CD14-positive monocyte (primary cell): Measurements from ENCODE around the gene DNA2. TPM values are rescaled to one million over a fixed set of nuclear protein-coding genes. Genes with fewer than 3 reads are reported as not detected.

ENCODE experiments used
- DNase-seq, 3 donors: peaks; one replicate each; pipeline ENCODE4 v3.0.0-alpha.2; 2011 to 2022
- H2AFZ ChIP-seq: 2 replicates; pipeline ENCODE4 v1.6.0; 2012; ENCODE audit warnings: mild to moderate bottlenecking, low read depth, low read length, inconsistent platforms; ENCODE audit not compliant: insufficient read depth, poor library complexity, severe bottlenecking
- H3K27ac ChIP-seq, 2 donors: 1 replicate in 1 of 2; 2 replicates in 1 of 2; pipeline ENCODE4 v1.5.1; 2012 to 2013; ENCODE audit warnings: low read length in 2 of 2, control low read depth in 1 of 2, inconsistent platforms in 1 of 2, low read depth in 1 of 2, mild to moderate bottlenecking in 1 of 2
- H3K27me3 ChIP-seq, 2 donors: one replicate each; pipeline versions ENCODE4 v1.6.0 to v1.6.1; 2011 to 2013; ENCODE audit warnings: low read length in 2 of 2; ENCODE audit not compliant: control insufficient read depth in 2 of 2, insufficient read depth in 2 of 2
- H3K36me3 ChIP-seq, 2 donors: replicated peaks in 1 of 2; 1 replicate in 1 of 2; 2 replicates in 1 of 2; pipeline versions ENCODE4 v1.5.1 to v1.6.1; 2012 to 2013; ENCODE audit warnings: low read length in 2 of 2, control low read depth in 1 of 2, inconsistent platforms in 1 of 2, mild to moderate bottlenecking in 1 of 2; ENCODE audit not compliant: insufficient read depth in 2 of 2, control insufficient read depth in 1 of 2
- H3K4me1 ChIP-seq, 2 donors: 1 replicate in 1 of 2; 2 replicates in 1 of 2; pipeline versions ENCODE4 v1.5.1 to v1.6.1; 2012 to 2013; ENCODE audit warnings: low read length in 2 of 2, control low read depth in 1 of 2, inconsistent platforms in 1 of 2, mild to moderate bottlenecking in 1 of 2, moderate library complexity in 1 of 2; ENCODE audit not compliant: insufficient read depth in 2 of 2, control insufficient read depth in 1 of 2
- H3K4me2 ChIP-seq: replicated peaks from 2 replicates; pipeline ENCODE3; 2012; ENCODE audit warnings: low read length, moderate library complexity, mild to moderate bottlenecking; ENCODE audit not compliant: poor library complexity, severe bottlenecking; ENCODE audit errors: extremely low read depth
- H3K4me3 ChIP-seq, 3 experiments: fragments of 200-600 bp in 1 of 3; sonication (generic) in 1 of 3; replicated peaks in 1 of 3; 1 replicate in 2 of 3; 2 replicates in 1 of 3; pipeline ENCODE4 v1.5.1; 2011 to 2013; ENCODE audit warnings: low read length in 3 of 3, mild to moderate bottlenecking in 3 of 3, control low read depth in 2 of 3, low read depth in 2 of 3, inconsistent platforms in 1 of 3, moderate library complexity in 1 of 3
- H3K79me2 ChIP-seq: 2 replicates; pipeline ENCODE4 v1.6.0; 2012; ENCODE audit warnings: mild to moderate bottlenecking, control low read depth, inconsistent platforms, low read length, moderate library complexity; ENCODE audit not compliant: insufficient read depth
- H3K9ac ChIP-seq: 2 replicates; pipeline ENCODE4 v1.6.0; 2017; ENCODE audit warnings: low read length, mild to moderate bottlenecking; ENCODE audit not compliant: insufficient read depth, poor library complexity, severe bottlenecking
- H3K9me3 ChIP-seq, 2 donors: replicated peaks in 1 of 2; 1 replicate in 1 of 2; 2 replicates in 1 of 2; pipeline versions ENCODE4 v1.5.1 to v1.6.1; 2012 to 2013; ENCODE audit warnings: low read length in 2 of 2, control low read depth in 1 of 2; ENCODE audit not compliant: control insufficient read depth in 1 of 2, insufficient read depth in 1 of 2
- H4K20me1 ChIP-seq: 2 replicates; pipeline ENCODE4 v1.6.0; 2012; ENCODE audit warnings: mild to moderate bottlenecking, low read length, control low read depth, moderate library complexity; ENCODE audit not compliant: insufficient read depth
- H3K27ac Mint-ChIP-seq, 7 donors: one replicate each; pipeline ENCODE4 v1.8.0; 2020; ENCODE audit warnings: mild to moderate bottlenecking in 7 of 7, mixed read lengths in 7 of 7, moderate library complexity in 6 of 7, inconsistent platforms in 2 of 7
- H3K27me3 Mint-ChIP-seq, 3 donors: one replicate each; pipeline ENCODE4 v1.8.0; 2021 to 2022; ENCODE audit warnings: low read depth in 3 of 3, mild to moderate bottlenecking in 3 of 3, mixed read lengths in 3 of 3, moderate library complexity in 3 of 3, inconsistent platforms in 1 of 3
- H3K36me3 Mint-ChIP-seq, 2 donors: one replicate each; pipeline ENCODE4 v1.8.0; 2020; ENCODE audit warnings: mixed read lengths in 2 of 2, inconsistent platforms in 1 of 2, mild to moderate bottlenecking in 1 of 2
- H3K4me1 Mint-ChIP-seq: one replicate; pipeline ENCODE4 v1.8.0; 2020; ENCODE audit warnings: mild to moderate bottlenecking, mixed read lengths
- H3K4me3 Mint-ChIP-seq, 2 donors: one replicate each; pipeline ENCODE4 v1.8.0; 2020; ENCODE audit warnings: mild to moderate bottlenecking in 2 of 2, mixed read lengths in 2 of 2, moderate library complexity in 1 of 2
- H3K9me3 Mint-ChIP-seq, 7 donors: one replicate each; pipeline ENCODE4 v1.8.0; 2020 to 2022; ENCODE audit warnings: mixed read lengths in 7 of 7, mild to moderate bottlenecking in 6 of 7, moderate library complexity in 6 of 7, inconsistent platforms in 2 of 7
- CTCF ChIP-seq: fragments of 200-600 bp; IDR thresholded peaks from one replicate; pipeline ENCODE4 v1.8.0; 2022; ENCODE audit warnings: antibody characterized with exemption, mild to moderate bottlenecking
- WGBS: methylation state at CpG from one replicate; pipeline ENCODE4 v1.1.5; 2013; ENCODE audit warnings: missing lambda C conversion rate; ENCODE audit not compliant: insufficient coverage; 5-methylcytosine and 5-hydroxymethylcytosine counted together
- intact Hi-C, 2 donors: fragments of 100-400 bp; cut with micrococcal nuclease; formaldehyde crosslinking; loops; one replicate each; pipeline versions ENCODE4 v1.15.0 to v1.15.1; 2023
- polyA plus RNA-seq, 3 donors: library from polyadenylated mRNA; depleted of rRNA in 1 of 3; unstranded in 2 of 3; stranded (reverse) in 1 of 3; fragments of 300-500 nt in 2 of 3; fragments of >200 nt in 1 of 3; fragmentation: Illumina TruSeq in 2 of 3; gene quantifications; 1 replicate in 2 of 3; 2 replicates in 1 of 3; pipeline ENCODE4 v1.2.3, GENCODE V29; 2012 to 2021

DNA2 gene
- polyA plus RNA-seq, 3 donors: 0.08 to 0.99 (median 0.18) TPM

DNA sequence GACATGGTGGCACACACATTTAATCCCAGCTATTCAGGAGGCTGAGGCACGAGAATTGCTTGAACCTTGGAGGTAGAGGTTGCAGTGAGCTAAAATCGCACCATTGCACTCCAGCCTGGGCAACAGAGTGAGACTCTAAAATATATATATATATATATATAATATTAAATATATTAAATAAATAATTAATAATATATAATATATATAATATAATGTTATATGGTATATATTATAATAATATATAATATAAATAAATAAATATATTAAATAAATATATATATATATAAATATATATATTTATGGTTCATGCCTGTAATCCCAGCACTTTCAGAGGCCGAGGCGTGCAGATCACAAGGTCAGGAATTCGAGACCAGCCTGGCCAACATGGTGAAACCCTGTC lies 105.2 kb downstream of the DNA2 start:
- H3K36me3 ChIP-seq: peaks cover 12 to 45% of the 10 kb centered on the region in 2 donors

DNA sequence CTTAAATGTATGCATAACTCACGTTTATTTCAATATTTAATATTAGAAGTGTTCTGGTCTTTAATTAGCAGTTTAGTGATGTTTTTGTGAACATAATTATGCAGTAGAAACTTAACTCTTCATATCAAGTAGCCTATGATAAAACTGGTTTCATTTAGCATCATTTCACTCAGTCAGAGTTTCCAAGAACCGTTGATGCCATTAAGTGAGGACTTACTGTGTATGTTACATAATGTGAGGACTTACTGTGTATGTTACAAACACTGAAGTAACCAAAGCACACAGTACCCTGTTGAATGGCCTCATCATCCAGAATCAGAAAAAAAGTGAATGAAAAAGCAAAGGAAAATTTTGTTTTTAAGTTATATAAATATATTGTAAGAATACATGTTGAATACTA lies 106.2 kb downstream of the DNA2 start:
- no peak for DNase-seq
- Histone ChIP-seq H3K27me3 (no peaks in the 10 kb centered on the region), H3K9ac (no peak overlapping the region), H3K79me2 (no peaks in the 10 kb centered on the region), H3K27ac (no peak overlapping the region), H3K9me3 (no peaks in the 10 kb centered on the region), H3K36me3 (peaks cover 12 to 46% of the 10 kb centered on the region in 2 donors), H3K4me3 (no peak overlapping the region), H3K4me1 (no peaks in the 10 kb centered on the region), H2AFZ (no peak overlapping the region), H4K20me1 (no peaks in the 10 kb centered on the region), H3K4me2 (no peak overlapping the region)
- no peak for TF ChIP-seq CTCF
- intact Hi-C loops: no loop called here
- Mint-ChIP-seq H3K4me1 (no peaks in the 10 kb centered on the region), H3K4me3 (no peak overlapping the region), H3K27ac (no peak overlapping the region), H3K27me3 (no peaks in the 10 kb centered on the region), H3K36me3 (peaks cover 33 to 57% of the 10 kb centered on the region in 2 donors), H3K9me3 (peaks cover 0 to under 1% (median 0%) of the 10 kb centered on the region in 7 donors)
- no CpG with 5 or more reads among the region's 2 CpGs for WGBS

More for the DNA sequence above, 105.2 kb downstream of the DNA2 start:
- Mint-ChIP-seq H3K27ac (no peak overlapping the region), H3K36me3 (peaks cover 40 to 62% of the 10 kb centered on the region in 2 donors), H3K9me3 (peaks cover 5 to 9% (median 7%) of the 10 kb centered on the region in 7 donors), H3K27me3 (no peaks in the 10 kb centered on the region), H3K4me1 (no peaks in the 10 kb centered on the region), H3K4me3 (no peak overlapping the region)
- Histone ChIP-seq H3K27me3 (no peaks in the 10 kb centered on the region), H3K4me1 (no peaks in the 10 kb centered on the region), H3K9me3 (peaks cover 5% of the 10 kb centered on the region in 2 donors), H2AFZ (no peak overlapping the region), H3K79me2 (no peaks in the 10 kb centered on the region), H3K27ac (no peak overlapping the region), H3K4me2 (no peak overlapping the region), H3K4me3 (no peak overlapping the region), H3K9ac (no peak overlapping the region), H4K20me1 (no peaks in the 10 kb centered on the region)
- TF ChIP-seq CTCF: no peak
- WGBS: no CpG with 5 or more reads among the region's 5 CpGs
- DNase-seq: no peak
- intact Hi-C loops: no loop called here
